Astrocyte of the cerebellum (primary cell): ENCODE measurements around the gene EYS.

Experiments
- DNase-seq: peaks from one replicate; pipeline ENCODE4 v3.0.0-alpha.2; 2011; ENCODE audit warnings: low read depth
- H3K4me3 ChIP-seq: 2 replicates; pipeline ENCODE4 v1.5.1; 2011; ENCODE audit warnings: mild to moderate bottlenecking, low read depth, low read length, moderate library complexity
- CTCF ChIP-seq: IDR thresholded peaks from 2 replicates; pipeline ENCODE4 v1.5.1; 2012; ENCODE audit warnings: low read length, low read depth, moderate library complexity, mild to moderate bottlenecking; ENCODE audit errors: missing control alignments
- in situ Hi-C: cut with HindIII; loops from 2 replicates; pipeline ENCODE4 v1.10.0; 2017; ENCODE audit warnings: low sequenced_read_pairs

The EYS gene

GRCh38 chr6:63705707-63706106, 2001.3 kb downstream of the EYS start:
- no peak for TF ChIP-seq CTCF
- no peak overlapping the region for H3K4me3 ChIP-seq
- no peak for DNase-seq
- in situ Hi-C loops, result no loop called here

GRCh38 chr6:63690221-63690620, 2016.8 kb downstream of the EYS start:
- no peak overlapping the region for H3K4me3 ChIP-seq
- no peak for TF ChIP-seq CTCF
- in situ Hi-C loops, result no loop called here
- no peak for DNase-seq

- in situ Hi-C loops, result no loop called here
These were observed 2017.6 kb downstream of the EYS start for GRCh38 chr6:63689421-63689820.

GRCh38 chr6:63685446-63686379, 2021.3 kb downstream of the EYS start:
- in situ Hi-C loops, result no loop called here
- DNase-seq, result no peak
- no peak overlapping the region for H3K4me3 ChIP-seq
- TF ChIP-seq CTCF, result no peak

More at GRCh38 chr6:63689421-63689820, 2017.6 kb downstream of the EYS start:
- DNase-seq, result no peak
- TF ChIP-seq CTCF, result no peak
- H3K4me3 ChIP-seq, result no peak overlapping the region

GRCh38 chr6:63683071-63683603, 2023.9 kb downstream of the EYS start:
- in situ Hi-C loops, result no loop called here

GRCh38 chr6:63677282-63677681, 2029.7 kb downstream of the EYS start:
- in situ Hi-C loops, result no loop called here
- no peak for DNase-seq
- TF ChIP-seq CTCF, result no peak
- no peak overlapping the region for H3K4me3 ChIP-seq

More at GRCh38 chr6:63683071-63683603, 2023.9 kb downstream of the EYS start:
- no peak for DNase-seq
- TF ChIP-seq CTCF, result no peak
- no peak overlapping the region for H3K4me3 ChIP-seq
